ENCODE measurements around the gene SH3BP1. TPM values are rescaled to one million over a fixed set of nuclear protein-coding genes. Genes with fewer than 3 reads are reported as not detected.

SH3BP1 gene
- total and polyA plus RNA-seq, 2 experiments from 2014 or later, result 9.5 to 46.7 TPM

GRCh38 chr22:37616201-37617083, 23.0 kb upstream of the SH3BP1 start (continued):
- TF ChIP-seq STAT1 (IDR thresholded peaks at IDR 0.05; ENCODE audit: unreplicated experiment) (no peak), REST (IDR thresholded peaks at IDR 0.05; ENCODE audit: unreplicated experiment) (no peak), ZNF331 (CRISPR knock-in tag; IDR thresholded peaks at IDR 0.05; ENCODE audit: low read depth) (no peak), ETS1 (IDR thresholded peaks at IDR 0.05) (no peak)

- H3K27me3 ChIP-seq (ENCODE audit: insufficient read depth), result no peaks in the 10 kb centered on the region
- peaks cover 4% of the 10 kb centered on the region; the same call in 1 of the 2 replicates for H3F3A ChIP-seq (replicated peaks; ENCODE audit: low read depth)
- H2AFZ ChIP-seq, result no peak overlapping the region
- no peak overlapping the region for H3K27ac ChIP-seq (ENCODE audit: low read depth)
- no peak overlapping the region for H3K4me3 ChIP-seq
- Mint-ChIP-seq H3K9me3 (no peaks in the 10 kb centered on the region), H3K27ac (no peak overlapping the region), H3K4me1 (no peaks in the 10 kb centered on the region), H3K4me3 (no peak overlapping the region), H3K36me3 (ENCODE audit: low read depth) (peaks cover 33% of the 10 kb centered on the region), H3K27me3 (ENCODE audit: insufficient read depth, low read depth, poor library complexity) (peaks cover 11% of the 10 kb centered on the region)
- no peaks in the 10 kb centered on the region for H3K9me2 ChIP-seq (ENCODE audit: insufficient read depth)
- H3K4me1 ChIP-seq (ENCODE audit: insufficient read depth), result no peaks in the 10 kb centered on the region
- peaks cover 4% of the 10 kb centered on the region for H4K20me1 ChIP-seq (replicated peaks; ENCODE audit: insufficient read depth)
- ATAC-seq (no peak), DNase-seq (ENCODE audit: low spot score) (no peak)
- no peaks in the 10 kb centered on the region for H3K79me2 ChIP-seq (replicated peaks; ENCODE audit: insufficient read depth)
- 0 out of 2 replicates have a peak, but pooled peaks cover 6% of the 10 kb centered on the region for H3K36me3 ChIP-seq (ENCODE audit: insufficient read depth)
- H3K4me2 ChIP-seq, result no peak overlapping the region
- no peak for TF ChIP-seq CREB1 (CRISPR knock-in tag; IDR thresholded peaks at IDR 0.05; ENCODE audit: low read depth)
These were observed 22.0 kb upstream of the SH3BP1 start for GRCh38 chr22:37617431-37617830.

DNA sequence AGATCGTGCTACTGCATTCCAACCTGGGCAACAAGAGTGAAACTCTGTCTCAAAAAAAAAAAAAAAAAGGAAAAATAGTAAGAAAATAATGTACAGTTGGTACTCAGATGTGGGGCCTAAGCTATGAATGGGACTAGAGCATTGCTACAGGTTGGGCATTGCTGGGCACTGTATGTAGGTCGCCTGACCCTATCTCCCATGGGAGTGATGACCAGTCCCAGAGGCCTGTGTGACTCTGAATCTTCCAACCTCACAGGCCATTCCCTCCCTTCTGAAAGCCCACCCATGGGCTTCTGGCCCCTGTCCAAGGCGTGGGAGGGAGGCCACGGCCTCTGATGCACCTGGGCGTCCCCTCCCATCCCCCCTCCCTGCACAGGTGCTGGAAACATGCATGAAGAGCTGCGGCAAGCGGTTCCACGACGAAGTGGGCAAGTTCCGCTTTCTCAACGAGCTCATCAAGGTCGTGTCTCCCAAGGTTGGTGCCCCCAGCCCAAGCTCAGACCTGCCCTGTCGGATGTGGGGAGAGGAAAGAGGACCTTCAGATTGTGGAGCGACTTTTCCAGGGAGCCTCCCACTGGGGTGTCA, 21.3 kb upstream of the SH3BP1 start:
- Histone ChIP-seq H4K20me1 (replicated peaks; ENCODE audit: insufficient read depth) (peaks cover 4% of the 10 kb centered on the region), H3K4me2 (no peak overlapping the region), H3K27ac (ENCODE audit: low read depth) (no peak overlapping the region), H3K27me3 (ENCODE audit: insufficient read depth) (no peaks in the 10 kb centered on the region), H3K36me3 (ENCODE audit: insufficient read depth) (0 out of 2 replicates have a peak, but pooled peaks cover 6% of the 10 kb centered on the region), H3K4me3 (no peak overlapping the region), H3K9me2 (ENCODE audit: insufficient read depth) (no peaks in the 10 kb centered on the region), H3F3A (replicated peaks; ENCODE audit: low read depth) (peaks cover 10% of the 10 kb centered on the region; the same call in 1 of the 2 replicates), H2AFZ (no peak overlapping the region), H3K79me2 (replicated peaks; ENCODE audit: insufficient read depth) (no peaks in the 10 kb centered on the region), H3K4me1 (ENCODE audit: insufficient read depth) (no peaks in the 10 kb centered on the region)
- ATAC-seq (no peak), DNase-seq (ENCODE audit: low spot score) (no peak)
- H3K27ac Mint-ChIP-seq, result no peak overlapping the region
- peaks cover 33% of the 10 kb centered on the region for H3K36me3 Mint-ChIP-seq (ENCODE audit: low read depth)
- no peaks in the 10 kb centered on the region for H3K9me3 Mint-ChIP-seq
- no peak for TF ChIP-seq EZH2 (IDR thresholded peaks at IDR 0.05; ENCODE audit: low read depth, unreplicated experiment)
- TF ChIP-seq CREB1 (CRISPR knock-in tag; IDR thresholded peaks at IDR 0.05; ENCODE audit: low read depth), result no peak
- H3K4me3 Mint-ChIP-seq, result no peak overlapping the region
- H3K4me1 Mint-ChIP-seq, result no peaks in the 10 kb centered on the region
- H3K27me3 Mint-ChIP-seq (ENCODE audit: insufficient read depth, low read depth, poor library complexity), result peaks cover 10% of the 10 kb centered on the region

Measured in GM23338 (cell line).